ENCODE data around the gene COLEC12.

COLEC12 gene

GRCh38 chr18:459814-460593 is 40.5 kb downstream of the COLEC12 start:
- Histone ChIP-seq H3K79me2 (ENCODE audit: insufficient read depth, low read length) (no peaks in the 10 kb centered on the region), H3K9me3 (ENCODE audit: insufficient read depth, low read depth, low read length) (peaks cover 3% of the 10 kb centered on the region; the same call in 1 of the 2 replicates), H3K4me1 (ENCODE audit: insufficient read depth, low read length, poor library complexity, severe bottlenecking) (no peaks in the 10 kb centered on the region), H3K9ac (ENCODE audit: low read depth, low read length, poor library complexity, severe bottlenecking) (no peak overlapping the region), H3K4me3 (ENCODE audit: low read length, poor library complexity, severe bottlenecking) (no peak overlapping the region), H3F3A (ENCODE audit: low read depth) (no peaks in the 10 kb centered on the region), H3K4me2 (ENCODE audit: low read depth, low read length, poor library complexity, severe bottlenecking) (no peak overlapping the region), H3K36me3 (ENCODE audit: insufficient read depth, low read length) (no peaks in the 10 kb centered on the region), H3K9me2 (replicated peaks; ENCODE audit: low read depth, low read length) (no peaks in the 10 kb centered on the region), H3K27me3 (ENCODE audit: insufficient read depth, low read length, poor library complexity, severe bottlenecking) (no peaks in the 10 kb centered on the region), H2AFZ (ENCODE audit: low read length) (no peak overlapping the region), H4K20me1 (ENCODE audit: insufficient read depth, low read length, poor library complexity, severe bottlenecking) (no peaks in the 10 kb centered on the region)
- no peak for TF ChIP-seq EZH2phosphoT487 (IDR thresholded peaks at IDR 0.05; ENCODE audit: borderline replicate concordance)
- no peak for TF ChIP-seq CTCF (conservative IDR thresholded peaks at IDR 0.05; ENCODE audit: low read length)

- Histone ChIP-seq H3K4me2 (ENCODE audit: low read depth, low read length, poor library complexity, severe bottlenecking) (no peak overlapping the region), H3K9me2 (replicated peaks; ENCODE audit: low read depth, low read length) (no peaks in the 10 kb centered on the region), H3F3A (ENCODE audit: low read depth) (no peaks in the 10 kb centered on the region), H3K4me3 (ENCODE audit: low read length, poor library complexity, severe bottlenecking) (no peak overlapping the region), H3K79me2 (ENCODE audit: insufficient read depth, low read length) (no peaks in the 10 kb centered on the region), H3K9ac (ENCODE audit: low read depth, low read length, poor library complexity, severe bottlenecking) (no peak overlapping the region), H2AFZ (ENCODE audit: low read length) (no peak overlapping the region), H3K27me3 (ENCODE audit: insufficient read depth, low read length, poor library complexity, severe bottlenecking) (no peaks in the 10 kb centered on the region), H3K36me3 (ENCODE audit: insufficient read depth, low read length) (no peaks in the 10 kb centered on the region), H3K9me3 (ENCODE audit: insufficient read depth, low read depth, low read length) (peaks cover 3% of the 10 kb centered on the region; the same call in 1 of the 2 replicates), H3K4me1 (ENCODE audit: insufficient read depth, low read length, poor library complexity, severe bottlenecking) (no peaks in the 10 kb centered on the region), H4K20me1 (ENCODE audit: insufficient read depth, low read length, poor library complexity, severe bottlenecking) (no peaks in the 10 kb centered on the region)
- no peak for TF ChIP-seq EZH2phosphoT487 (IDR thresholded peaks at IDR 0.05; ENCODE audit: borderline replicate concordance)
- no peak for TF ChIP-seq CTCF (conservative IDR thresholded peaks at IDR 0.05; ENCODE audit: low read length)
Measured at GRCh38 chr18:457521-458412, 42.7 kb downstream of the COLEC12 start.

GRCh38 chr18:457140-457519 is 43.4 kb downstream of the COLEC12 start:
- H2AFZ ChIP-seq (ENCODE audit: low read length): no peak overlapping the region
- no peaks in the 10 kb centered on the region for H3F3A ChIP-seq (ENCODE audit: low read depth)
- H3K4me3 ChIP-seq (ENCODE audit: low read length, poor library complexity, severe bottlenecking): no peak overlapping the region
- H3K9me2 ChIP-seq (replicated peaks; ENCODE audit: low read depth, low read length): no peaks in the 10 kb centered on the region
- TF ChIP-seq EZH2phosphoT487 (IDR thresholded peaks at IDR 0.05; ENCODE audit: borderline replicate concordance) (no peak), CTCF (conservative IDR thresholded peaks at IDR 0.05; ENCODE audit: low read length) (no peak)
- H4K20me1 ChIP-seq (ENCODE audit: insufficient read depth, low read length, poor library complexity, severe bottlenecking): no peaks in the 10 kb centered on the region
- H3K79me2 ChIP-seq (ENCODE audit: insufficient read depth, low read length): no peaks in the 10 kb centered on the region
- peaks cover 3% of the 10 kb centered on the region; the same call in 1 of the 2 replicates for H3K9me3 ChIP-seq (ENCODE audit: insufficient read depth, low read depth, low read length)
- no peaks in the 10 kb centered on the region for H3K36me3 ChIP-seq (ENCODE audit: insufficient read depth, low read length)
- no peak overlapping the region for H3K4me2 ChIP-seq (ENCODE audit: low read depth, low read length, poor library complexity, severe bottlenecking)
- no peaks in the 10 kb centered on the region for H3K4me1 ChIP-seq (ENCODE audit: insufficient read depth, low read length, poor library complexity, severe bottlenecking)
- no peaks in the 10 kb centered on the region for H3K27me3 ChIP-seq (ENCODE audit: insufficient read depth, low read length, poor library complexity, severe bottlenecking)
- H3K9ac ChIP-seq (ENCODE audit: low read depth, low read length, poor library complexity, severe bottlenecking): no peak overlapping the region
